GM10248 (cell line): ENCODE data around the gene DBH.

Experiments used
- CTCF ChIA-PET: fragments of 300-600 bp; sonication (Branson Sonifier 250); formaldehyde crosslinking; extraction: SDS; loops from one replicate; lab custom pipeline; 2021; ENCODE audit warnings: antibody characterized with exemption; lab: Yijun Ruan, JAX
- POLR2A ChIA-PET: fragments of 350-650 bp; sonication (Branson Sonifier 250); formaldehyde crosslinking; extraction: SDS; loops from one replicate; lab custom pipeline; 2020; ENCODE audit warnings: antibody characterized with exemption; lab: Yijun Ruan, JAX
- DNase-seq: peaks from one replicate; pipeline ENCODE4 v3.0.0; 2012; ENCODE audit errors: extremely low spot score
- CTCF ChIP-seq: IDR thresholded peaks from 2 replicates; pipeline ENCODE4 v1.5.1; 2012; ENCODE audit warnings: mild to moderate bottlenecking, low read depth; ENCODE audit errors: extremely low read depth, missing control alignments, control extremely low read depth

DBH gene

DNA sequence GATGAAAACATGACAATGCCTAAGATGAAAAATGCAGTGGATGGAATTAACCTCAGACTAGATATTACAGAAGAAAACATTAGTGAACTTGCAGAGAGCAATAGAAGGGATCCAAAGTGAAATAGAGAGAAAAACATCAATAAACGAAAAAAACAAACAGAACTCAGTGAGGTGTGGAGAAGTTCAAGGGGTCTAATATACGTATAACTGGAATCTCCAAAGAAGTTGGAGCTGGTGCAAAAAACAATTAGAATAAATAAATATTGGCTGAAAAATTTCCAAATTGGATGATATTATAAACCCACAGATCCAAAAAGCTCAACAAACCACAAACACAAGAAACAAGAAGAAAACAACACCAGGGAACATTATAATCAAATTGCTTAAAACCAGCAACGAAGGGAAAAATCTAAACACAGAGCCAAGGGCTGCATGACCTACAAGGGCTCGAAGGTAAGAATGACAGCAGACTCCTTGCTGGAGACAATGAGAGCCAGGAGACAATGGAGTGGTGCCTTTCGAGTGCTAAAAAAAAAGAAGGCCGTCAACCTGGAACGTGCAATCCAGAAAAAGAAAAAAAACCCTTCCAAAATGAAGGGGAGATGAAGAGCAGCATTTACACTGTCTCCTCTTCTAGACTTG lies 38.7 kb upstream of the DBH start:
- CTCF ChIA-PET = interaction anchor here (0.9 to 1.1 kb wide), 2 partner anchors 10 to 31 kb away, joined by 3 read pairs; no protein-coding TSS in a partner anchor
- no peak for TF ChIP-seq CTCF
- POLR2A ChIA-PET = no interaction called here
- no peak for DNase-seq

DNA sequence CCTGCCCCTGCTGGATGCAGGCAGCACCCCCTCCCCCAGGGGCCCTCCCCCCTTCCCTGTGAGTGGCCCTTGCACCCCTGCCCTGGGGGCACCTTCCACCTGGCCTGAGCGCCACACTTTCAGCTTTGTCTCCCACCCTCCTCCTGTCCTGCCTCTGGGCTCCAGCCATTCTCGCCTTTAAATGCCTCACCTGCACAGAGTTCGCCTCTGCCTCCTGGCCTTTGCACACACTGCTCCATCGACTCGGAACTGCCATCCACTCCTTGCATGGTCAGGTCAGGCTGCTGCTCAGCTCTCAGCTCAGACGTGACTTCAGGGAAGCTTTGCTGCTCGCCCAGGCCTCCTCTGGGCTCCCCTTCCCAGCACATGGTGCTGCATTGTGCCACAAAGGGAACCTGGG lies 37.2 kb upstream of the DBH start:
- no peak for DNase-seq
- CTCF ChIA-PET = no interaction called here

DNA sequence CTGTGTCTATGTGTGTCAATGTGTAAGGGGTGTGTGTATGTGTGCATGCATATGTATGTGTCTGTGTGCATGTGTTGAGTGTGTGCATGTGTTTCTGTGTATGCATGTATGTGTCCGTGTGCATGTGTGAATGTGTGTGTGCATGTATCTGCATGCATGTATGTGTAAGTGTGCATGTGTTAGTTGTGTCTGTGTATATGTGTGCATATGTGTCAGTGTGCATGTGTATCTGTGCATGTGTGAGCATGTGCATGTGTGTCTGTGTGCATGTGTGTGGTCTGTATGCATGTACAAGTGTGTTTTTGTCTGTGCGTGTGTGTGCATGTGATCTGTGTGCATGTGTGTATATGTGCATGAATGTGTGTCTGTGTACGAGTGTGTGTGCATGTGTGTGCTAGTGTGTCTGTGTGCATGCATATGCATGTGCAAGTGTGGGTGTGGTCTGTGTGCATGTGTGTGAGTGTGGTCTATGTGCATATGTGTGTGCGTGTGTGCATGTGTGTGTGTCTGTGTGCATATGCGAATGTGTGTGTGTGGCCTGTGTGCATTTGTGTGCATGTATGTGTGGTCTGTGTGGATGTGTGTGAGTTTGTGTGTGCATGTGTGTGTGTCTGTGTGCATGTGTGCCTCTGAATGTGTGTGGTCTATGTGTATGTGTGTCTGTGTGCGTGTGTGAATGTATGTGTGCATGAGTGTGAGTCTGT lies 36.5 kb upstream of the DBH start:
- POLR2A ChIA-PET = no interaction called here
- no peak for TF ChIP-seq CTCF
- CTCF ChIA-PET = no interaction called here
- DNase-seq = no peak

More for the DNA sequence above, 37.2 kb upstream of the DBH start:
- TF ChIP-seq CTCF = no peak
- POLR2A ChIA-PET = no interaction called here

DNA sequence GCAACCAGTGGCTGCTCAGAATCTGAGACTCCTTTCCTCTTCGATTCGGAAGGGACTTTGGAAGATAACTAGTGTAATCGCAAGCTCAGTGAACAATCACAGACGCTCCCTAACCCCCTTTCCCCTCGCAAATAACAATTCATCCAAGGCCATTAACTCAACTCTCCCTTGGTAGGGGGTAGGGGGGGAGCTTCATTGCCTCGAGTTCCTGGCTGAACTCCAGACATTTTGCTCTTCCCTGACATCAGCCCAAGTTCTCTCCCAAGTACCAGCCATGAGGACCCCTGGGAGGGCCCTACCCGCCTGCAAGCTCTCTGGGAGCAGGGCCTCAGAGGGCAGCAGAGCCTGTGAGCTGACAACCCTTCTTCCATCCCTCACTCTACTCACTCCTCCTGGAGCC lies 35.4 kb upstream of the DBH start:
- ChIA-PET CTCF (no interaction called here), POLR2A (no interaction called here)
- no peak for DNase-seq
- no peak for TF ChIP-seq CTCF

DNA sequence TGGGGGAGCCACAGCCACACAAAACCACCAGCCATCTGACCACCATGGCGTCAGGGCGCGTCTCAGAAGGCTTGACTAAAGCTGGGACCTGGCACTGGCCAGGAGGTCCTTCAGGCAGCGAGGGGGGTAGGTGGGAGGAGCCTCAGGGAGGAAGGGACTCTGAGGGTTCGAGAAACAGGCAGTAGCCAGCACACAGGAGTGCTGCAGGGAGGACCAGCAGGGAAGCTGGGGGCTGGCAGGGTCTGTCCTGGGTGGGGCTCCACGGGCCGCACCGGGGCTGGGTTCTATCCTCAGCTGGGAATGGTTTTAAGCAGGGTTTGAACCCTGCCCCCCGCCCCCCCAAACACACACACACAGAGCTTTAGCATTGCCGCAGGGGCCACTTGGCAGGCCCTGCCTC lies 34.4 kb upstream of the DBH start:
- DNase-seq = no peak
- ChIA-PET CTCF (no interaction called here), POLR2A (no interaction called here)
- TF ChIP-seq CTCF = no peak

- no peak for TF ChIP-seq CTCF
- DNase-seq = no peak
- CTCF ChIA-PET = interaction anchor here (1.0 kb wide), 1 partner anchor 13 kb away, joined by 3 read pairs; no protein-coding TSS in a partner anchor
- POLR2A ChIA-PET = no interaction called here
Observed at GRCh38 chr9:133602277-133602676, 33.9 kb upstream of the DBH start.
